Activated CD8-positive, alpha-beta T cell treated with anti-CD3 and anti-CD28 coated beads, Interleukin-2, amount 10 ng/mL, durations not matched to agents 7 days and 5 days (primary cell): Measurements from ENCODE around the gene PLPPR5. TPM values are rescaled to one million over a fixed set of nuclear protein-coding genes. Genes with fewer than 3 reads are reported as not detected.
"Not testable (repeated sequence)": the region's sequence is repeated elsewhere in the genome, so short reads cannot be mapped to it uniquely, and the experiment has no call there.

Experiments
- ATAC-seq: fragments of 150-1000 bp; cut with Tn5 transposase; one replicate; pipeline ENCODE4 v1.10.0; 2021; ENCODE audit warnings: moderate library complexity
- CTCF ChIA-PET: fragments of 350-600 bp; sonication (Branson Sonifier 250); formaldehyde crosslinking; loops from one replicate; lab custom pipeline; 2021; ENCODE audit warnings: antibody characterized with exemption; lab: Charles Lee
- POLR2A ChIA-PET: fragments of 350-600 bp; sonication (Branson Sonifier 250); formaldehyde crosslinking; loops from one replicate; lab custom pipeline; 2021; ENCODE audit warnings: antibody characterized with exemption; lab: Charles Lee
- DNase-seq: peaks from one replicate; pipeline ENCODE4 v3.0.0-alpha.2; 2020
- H3K27ac Mint-ChIP-seq: one replicate; pipeline ENCODE4 v1.8.0; 2021; ENCODE audit warnings: mild to moderate bottlenecking, mixed read lengths
- H3K27me3 Mint-ChIP-seq: one replicate; pipeline ENCODE4 v1.8.0; 2021; ENCODE audit warnings: low read depth, mixed read lengths
- H3K36me3 Mint-ChIP-seq: one replicate; pipeline ENCODE4 v1.8.0; 2021; ENCODE audit warnings: low read depth, mixed read lengths
- H3K4me1 Mint-ChIP-seq: one replicate; pipeline ENCODE4 v1.8.0; 2021; ENCODE audit warnings: low read depth, mixed read lengths
- H3K4me3 Mint-ChIP-seq: one replicate; pipeline ENCODE4 v1.8.0; 2021; ENCODE audit warnings: mild to moderate bottlenecking, mixed read lengths
- H3K9me3 Mint-ChIP-seq: one replicate; pipeline ENCODE4 v1.8.0; 2022; ENCODE audit warnings: mixed read lengths; ENCODE audit not compliant: insufficient read depth
- total RNA-seq, 2 experiments: library from RNA; stranded (reverse); gene quantifications; one replicate each; pipeline ENCODE4 v1.2.3, GENCODE V29; 2021

The PLPPR5 gene, protein sequence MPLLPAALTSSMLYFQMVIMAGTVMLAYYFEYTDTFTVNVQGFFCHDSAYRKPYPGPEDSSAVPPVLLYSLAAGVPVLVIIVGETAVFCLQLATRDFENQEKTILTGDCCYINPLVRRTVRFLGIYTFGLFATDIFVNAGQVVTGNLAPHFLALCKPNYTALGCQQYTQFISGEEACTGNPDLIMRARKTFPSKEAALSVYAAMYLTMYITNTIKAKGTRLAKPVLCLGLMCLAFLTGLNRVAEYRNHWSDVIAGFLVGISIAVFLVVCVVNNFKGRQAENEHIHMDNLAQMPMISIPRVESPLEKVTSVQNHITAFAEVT
- total RNA-seq = not detected

DNA sequence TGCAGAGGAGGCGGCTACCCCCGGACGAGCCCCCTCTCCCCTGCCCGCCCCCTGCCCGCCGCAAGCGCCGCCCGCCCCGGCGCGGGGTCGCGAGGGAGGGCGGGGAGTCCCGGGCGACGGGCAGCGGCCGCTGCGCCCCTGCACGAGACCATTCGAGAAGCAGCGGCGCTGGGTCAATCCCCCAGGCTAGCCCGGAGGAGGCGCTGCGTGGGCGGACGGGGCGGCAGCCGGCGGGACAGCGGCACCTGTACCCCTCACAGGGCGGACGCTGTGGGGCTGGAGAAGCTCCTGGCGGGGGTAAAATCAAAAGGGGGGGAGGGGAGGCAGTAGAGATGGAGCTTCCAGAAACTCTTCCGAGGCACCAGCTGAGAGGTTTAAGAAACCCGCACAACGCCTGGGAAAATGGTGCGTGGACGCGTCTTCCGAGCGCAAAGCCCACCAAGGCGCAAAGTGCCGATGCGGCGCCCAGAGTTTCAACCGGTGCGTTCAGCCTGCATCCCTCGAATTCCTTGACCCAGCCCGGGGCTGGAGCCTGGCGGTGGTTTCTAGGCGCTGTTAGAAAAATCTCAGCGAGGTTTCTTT lies at the start of gene PLPPR5:
Gene PLPPR5 (minus strand): TSS at position 1 of the 582 bp plus-strand sequence. CDS start 190 bp downstream, outside the sequence.
- peak; percentile 21 for DNase-seq
- Mint-ChIP-seq H3K4me1 (peaks cover 4% of the 10 kb centered on the region), H3K36me3 (no peaks in the 10 kb centered on the region), H3K9me3 (no peaks in the 10 kb centered on the region), H3K4me3 (peak within 1 kb of the TSS; percentile 44), H3K27ac (no peak within 1 kb of the TSS), H3K27me3 (peaks cover 52% of the 10 kb centered on the region)
- peak; percentile 60 for ATAC-seq
- ChIA-PET POLR2A (no interaction called here), CTCF (no interaction called here)

DNA sequence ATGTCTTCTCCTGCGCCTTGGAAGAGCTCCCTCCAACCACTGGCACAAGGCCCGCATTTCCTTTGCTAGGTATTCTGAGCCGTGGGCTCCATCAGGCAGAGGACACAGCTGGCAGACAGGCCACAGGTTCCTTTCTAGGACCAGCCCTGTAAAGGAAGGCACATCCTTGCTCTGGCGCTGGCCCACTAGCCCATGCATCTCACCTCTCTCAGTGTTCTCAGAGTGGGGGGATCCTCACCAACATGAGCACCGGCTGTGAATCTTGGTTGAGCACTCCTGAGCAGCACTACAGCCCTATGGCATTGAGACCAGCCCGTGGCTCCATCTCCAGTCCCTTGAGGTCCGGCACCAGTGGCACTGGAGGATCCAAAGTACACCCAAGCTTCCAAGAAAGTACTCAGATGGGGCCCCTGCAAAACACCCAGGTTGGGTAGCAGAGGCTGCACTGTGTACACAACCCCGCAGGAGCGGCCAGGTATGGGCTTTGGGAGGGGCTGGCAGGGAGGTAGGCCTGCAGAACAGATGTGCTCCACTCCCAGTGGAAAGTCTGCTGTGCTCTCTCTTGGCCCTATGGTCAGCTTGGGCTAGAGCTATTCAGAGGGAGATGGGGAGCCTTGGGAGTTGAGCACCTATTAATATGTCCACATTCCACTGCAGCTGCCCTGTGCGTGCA lies 47.1 kb upstream of the PLPPR5 start:
- Mint-ChIP-seq H3K4me1 (no peaks in the 10 kb centered on the region), H3K4me3 (no peak overlapping the region), H3K9me3 (no peaks in the 10 kb centered on the region), H3K36me3 (no peaks in the 10 kb centered on the region), H3K27me3 (peaks cover 3% of the 10 kb centered on the region), H3K27ac (no peak overlapping the region)
- DNase-seq (no peak), ATAC-seq (no peak)
- ChIA-PET POLR2A (no interaction called here), CTCF (no interaction called here)

DNA sequence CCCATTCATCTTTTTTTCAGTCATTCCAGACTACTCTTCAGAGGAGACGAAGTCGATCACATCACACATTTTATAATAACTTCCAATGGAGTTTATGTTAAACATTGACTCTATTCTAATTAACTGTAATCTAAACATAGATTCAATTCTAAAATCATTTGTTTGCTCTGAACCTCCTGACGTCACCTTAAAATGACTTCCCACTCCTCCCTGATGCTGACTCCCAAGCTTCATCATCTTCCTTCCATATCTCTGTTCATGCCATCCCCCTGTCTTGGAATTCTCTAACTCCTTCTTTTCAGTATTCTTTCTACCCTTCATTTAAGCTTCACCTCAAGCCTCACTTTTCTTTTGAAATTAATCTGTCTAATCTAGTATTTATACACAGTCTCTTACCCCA lies 45.1 kb upstream of the PLPPR5 start:
- H3K36me3 Mint-ChIP-seq = no peaks in the 10 kb centered on the region
- H3K9me3 Mint-ChIP-seq = no peaks in the 10 kb centered on the region
- DNase-seq (no peak), ATAC-seq (no peak)
- ChIA-PET POLR2A (no interaction called here), CTCF (no interaction called here)
- H3K4me1 Mint-ChIP-seq = no peaks in the 10 kb centered on the region
- no peak overlapping the region for H3K27ac Mint-ChIP-seq
- H3K4me3 Mint-ChIP-seq = no peak overlapping the region
- no peaks in the 10 kb centered on the region for H3K27me3 Mint-ChIP-seq

DNA sequence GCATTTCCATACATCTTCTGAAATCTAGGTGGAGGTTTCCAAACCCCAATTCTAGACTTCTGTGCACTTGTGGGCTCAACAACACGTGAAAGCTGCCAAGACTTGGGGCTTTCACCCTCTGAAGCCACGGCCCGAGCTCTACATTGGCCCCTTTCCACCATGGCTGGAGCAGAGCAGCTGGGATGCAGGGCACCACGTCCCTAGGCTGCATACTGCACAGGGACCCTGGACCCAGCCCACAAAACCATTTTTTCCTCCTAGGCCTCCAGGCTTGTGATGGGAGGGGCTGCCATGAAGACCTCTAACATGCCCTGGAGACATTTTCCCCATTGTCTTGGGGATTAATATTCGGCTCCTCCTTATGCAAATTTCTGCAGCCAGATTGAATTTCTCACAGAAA lies 32.1 kb upstream of the PLPPR5 start:
- H3K9me3 Mint-ChIP-seq = peaks cover 26% of the 10 kb centered on the region
- DNase-seq, H3K4me1 Mint-ChIP-seq, H3K27ac Mint-ChIP-seq, H3K36me3 Mint-ChIP-seq, H3K27me3 Mint-ChIP-seq, ATAC-seq, POLR2A ChIA-PET, H3K4me3 Mint-ChIP-seq, CTCF ChIA-PET: not testable (repeated sequence)

DNA sequence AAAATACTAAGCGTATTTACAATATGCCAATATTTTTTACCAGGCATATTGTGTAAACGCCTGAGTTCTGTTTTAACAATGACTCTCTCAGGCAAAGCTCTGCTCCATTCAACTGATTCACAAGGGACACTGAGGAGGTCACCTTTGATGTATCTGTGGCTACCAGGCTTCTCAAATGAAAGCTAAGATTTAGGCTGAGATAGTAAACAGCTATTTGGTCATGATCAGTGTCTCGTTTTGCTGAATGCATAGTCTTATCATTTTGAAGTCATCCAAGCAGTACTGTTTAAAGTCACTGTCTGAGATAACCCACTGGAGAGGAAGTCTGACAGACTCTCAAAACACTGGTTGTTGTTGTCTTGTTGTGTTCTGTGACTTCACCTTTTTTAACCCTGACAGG lies 13.7 kb upstream of the PLPPR5 start:
- no peak overlapping the region for H3K27ac Mint-ChIP-seq
- no peak overlapping the region for H3K4me3 Mint-ChIP-seq
- no peak for DNase-seq
- H3K4me1 Mint-ChIP-seq = no peaks in the 10 kb centered on the region
- ChIA-PET CTCF (no interaction called here), POLR2A (no interaction called here)
- H3K36me3 Mint-ChIP-seq = no peaks in the 10 kb centered on the region
- H3K9me3 Mint-ChIP-seq = no peaks in the 10 kb centered on the region
- H3K27me3 Mint-ChIP-seq = peaks cover 6% of the 10 kb centered on the region
- no peak for ATAC-seq

DNA sequence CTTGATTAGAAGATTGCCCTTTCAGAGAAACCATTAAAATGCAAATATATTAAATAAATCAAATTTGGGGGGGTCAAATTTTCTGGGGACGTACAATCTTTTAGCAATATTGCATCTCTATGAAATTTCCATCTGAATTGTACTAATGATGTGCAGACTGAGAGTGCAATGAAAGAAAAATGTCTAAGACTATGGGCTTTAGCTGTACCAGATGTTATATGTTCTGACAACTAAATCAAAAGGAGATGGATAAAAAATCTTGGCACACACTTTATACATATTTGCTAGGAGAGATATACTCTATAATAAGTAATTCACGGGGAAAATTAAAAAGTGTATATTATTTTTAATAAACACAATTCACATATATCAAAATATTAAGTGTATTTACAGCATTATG lies 13.0 kb upstream of the PLPPR5 start:
- ChIA-PET POLR2A (no interaction called here), CTCF (no interaction called here)
- no peaks in the 10 kb centered on the region for H3K36me3 Mint-ChIP-seq

DNA sequence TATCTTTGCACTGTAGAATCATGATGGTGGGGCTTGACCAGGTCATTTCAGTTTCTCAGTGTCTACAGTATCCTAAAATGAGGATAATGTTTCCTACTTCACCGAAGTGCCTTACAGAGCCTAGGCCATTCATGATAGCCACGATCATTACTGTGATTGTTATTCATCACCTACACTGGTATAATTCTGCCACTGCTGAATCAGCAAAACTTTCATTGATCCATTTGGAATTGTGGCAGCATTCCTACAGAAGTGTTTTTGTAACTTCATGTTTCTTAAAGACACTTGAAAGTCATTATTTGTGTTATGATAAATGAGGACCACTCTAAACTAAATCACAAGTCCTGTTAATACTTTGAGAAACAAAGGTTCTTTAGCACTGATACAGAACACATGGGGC lies 6.0 kb upstream of the PLPPR5 start:
- no peaks in the 10 kb centered on the region for H3K4me1 Mint-ChIP-seq
- H3K36me3 Mint-ChIP-seq = no peaks in the 10 kb centered on the region
- no peaks in the 10 kb centered on the region for H3K9me3 Mint-ChIP-seq
- POLR2A ChIA-PET = no interaction called here
- CTCF ChIA-PET = no interaction called here
- ATAC-seq (no peak), DNase-seq (no peak)
- H3K4me3 Mint-ChIP-seq = no peak overlapping the region
- H3K27me3 Mint-ChIP-seq = peaks cover 26% of the 10 kb centered on the region
- no peak overlapping the region for H3K27ac Mint-ChIP-seq

More for the DNA sequence above, 13.0 kb upstream of the PLPPR5 start:
- no peak for ATAC-seq
- Mint-ChIP-seq H3K27me3 (peaks cover 6% of the 10 kb centered on the region), H3K9me3 (no peaks in the 10 kb centered on the region), H3K4me1 (no peaks in the 10 kb centered on the region), H3K4me3 (no peak overlapping the region), H3K27ac (no peak overlapping the region)
- DNase-seq = no peak

DNA sequence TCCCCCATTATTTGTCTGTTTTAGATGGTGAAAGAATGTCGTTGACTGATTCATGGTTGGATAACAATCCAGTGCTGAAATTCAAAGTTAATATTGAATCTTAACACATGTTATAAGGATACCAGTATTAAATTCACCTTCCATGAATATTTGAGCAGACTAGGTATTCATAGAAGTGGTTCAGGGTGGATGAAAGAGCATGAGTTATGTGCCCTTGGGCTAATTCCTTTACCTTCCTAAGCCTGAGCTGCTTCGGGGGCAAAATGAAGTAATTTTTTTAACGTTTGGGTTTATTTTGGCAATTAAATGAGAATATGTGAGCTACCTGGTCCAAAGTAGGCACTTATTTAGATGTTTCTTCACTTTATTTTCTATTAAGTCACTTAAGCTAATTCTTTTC lies 2.7 kb upstream of the PLPPR5 start:
- no peak for ATAC-seq
- H3K4me3 Mint-ChIP-seq = no peak overlapping the region
- no peak for DNase-seq
- H3K36me3 Mint-ChIP-seq = no peaks in the 10 kb centered on the region
- ChIA-PET POLR2A (no interaction called here), CTCF (no interaction called here)
- H3K27me3 Mint-ChIP-seq = peaks cover 45% of the 10 kb centered on the region
- no peak overlapping the region for H3K27ac Mint-ChIP-seq
- H3K9me3 Mint-ChIP-seq = no peaks in the 10 kb centered on the region
- peaks cover 4% of the 10 kb centered on the region for H3K4me1 Mint-ChIP-seq

DNA sequence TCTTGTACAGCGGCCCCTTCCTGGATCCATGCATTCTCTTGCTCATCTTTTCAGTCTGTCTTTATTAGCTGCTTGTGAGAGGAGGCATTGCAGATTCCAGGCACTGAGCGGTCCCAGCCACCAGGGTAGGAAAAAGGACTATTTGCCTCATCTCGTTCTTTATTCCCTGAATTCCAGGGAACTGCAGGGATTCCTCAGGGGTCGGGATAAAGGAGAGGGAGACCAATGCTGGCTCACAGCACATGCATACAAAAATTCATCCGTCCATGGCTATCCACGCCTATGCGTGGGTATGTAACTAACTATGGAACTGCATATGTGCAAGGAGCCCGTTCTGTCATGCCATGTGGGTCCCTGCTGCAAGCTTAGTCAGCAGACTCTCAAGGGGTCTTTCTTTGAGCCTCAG lies 879 bp upstream of the PLPPR5 start:
- Mint-ChIP-seq H3K4me1 (peaks cover 4% of the 10 kb centered on the region), H3K27ac (no peak overlapping the region), H3K9me3 (no peaks in the 10 kb centered on the region), H3K36me3 (no peaks in the 10 kb centered on the region), H3K27me3 (peaks cover 48% of the 10 kb centered on the region), H3K4me3 (no peak overlapping the region)
- POLR2A ChIA-PET = no interaction called here
- CTCF ChIA-PET = no interaction called here
- DNase-seq = no peak
- no peak for ATAC-seq

DNA sequence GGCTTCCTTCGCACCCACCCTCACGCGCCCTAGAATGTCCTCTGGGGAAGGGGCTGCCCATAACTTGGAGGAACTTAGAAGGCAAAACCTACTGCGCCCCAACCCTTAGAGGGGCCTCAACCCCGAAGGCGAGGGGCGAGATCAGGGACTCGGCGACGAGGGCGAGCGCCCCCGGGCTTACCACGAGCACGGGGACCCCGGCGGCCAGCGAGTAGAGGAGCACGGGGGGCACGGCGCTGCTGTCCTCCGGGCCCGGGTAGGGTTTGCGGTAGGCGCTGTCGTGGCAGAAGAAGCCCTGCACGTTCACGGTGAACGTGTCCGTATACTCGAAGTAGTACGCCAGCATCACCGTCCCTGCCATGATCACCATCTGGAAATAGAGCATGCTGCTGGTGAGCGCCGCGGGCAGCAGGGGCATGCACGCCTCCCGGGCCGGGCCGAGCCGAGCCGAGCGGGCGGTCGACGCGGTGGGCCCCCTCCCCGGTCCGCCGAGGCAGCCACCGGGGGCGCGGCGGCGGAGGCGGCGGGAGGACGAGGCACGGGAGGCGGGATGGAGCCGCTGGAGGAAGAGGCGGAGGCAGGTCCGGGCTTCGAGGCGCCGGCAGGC lies 304 bp downstream of the PLPPR5 start:
- Mint-ChIP-seq H3K9me3 (no peaks in the 10 kb centered on the region), H3K4me3 (peak overlapping the region; percentile 30), H3K4me1 (peaks cover 4% of the 10 kb centered on the region), H3K36me3 (no peaks in the 10 kb centered on the region), H3K27ac (no peak overlapping the region), H3K27me3 (peaks cover 52% of the 10 kb centered on the region)
- ChIA-PET POLR2A (no interaction called here), CTCF (no interaction called here)
- DNase-seq = peak; percentile 30
- ATAC-seq = peak; percentile 69

DNA sequence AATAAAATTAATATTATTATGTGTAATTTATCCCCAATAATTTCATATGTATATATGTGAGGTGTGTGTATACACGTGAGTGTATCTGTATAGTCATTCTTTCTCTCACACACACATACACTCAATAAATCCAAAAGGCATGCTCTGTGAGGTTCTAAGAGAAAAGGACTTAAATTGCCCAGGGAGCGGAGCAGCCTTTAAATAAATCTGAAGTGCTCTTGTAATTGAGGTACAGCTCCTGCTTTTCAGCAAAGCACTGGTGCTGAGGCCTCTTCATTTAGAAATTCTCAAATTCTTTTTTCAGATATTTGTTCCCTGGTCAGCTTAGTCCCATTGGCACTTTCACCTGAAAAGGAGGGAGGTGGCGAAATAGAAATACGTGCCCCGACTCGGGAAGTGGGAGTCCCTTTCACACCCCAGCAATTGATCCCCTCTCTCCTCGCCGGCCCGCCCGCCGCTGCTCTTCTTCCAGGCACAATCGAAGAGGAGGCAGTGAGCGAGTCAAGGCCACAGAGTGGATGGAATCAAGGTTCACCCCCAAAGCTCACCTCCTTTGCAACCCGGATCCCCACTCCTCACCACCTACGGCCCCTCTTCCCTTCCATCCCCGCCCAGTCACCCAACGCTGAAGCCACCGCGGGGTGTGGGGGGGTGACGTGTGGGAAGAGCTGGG lies 944 bp downstream of the PLPPR5 start:
- Mint-ChIP-seq H3K4me3 (peak overlapping the region; percentile 30), H3K9me3 (no peaks in the 10 kb centered on the region), H3K4me1 (peaks cover 4% of the 10 kb centered on the region), H3K27me3 (peaks cover 48% of the 10 kb centered on the region), H3K27ac (no peak overlapping the region), H3K36me3 (no peaks in the 10 kb centered on the region)
- no peak for DNase-seq
- no peak for ATAC-seq
- POLR2A ChIA-PET = no interaction called here
- CTCF ChIA-PET = interaction anchor here (0.6 kb wide), 1 partner anchor 211 kb away, joined by 3 read pairs; no protein-coding TSS in a partner anchor
